Measurements from ENCODE around the gene LRP10.
"Not testable (repeated sequence)": the region's sequence is repeated elsewhere in the genome, so short reads cannot be mapped to it uniquely, and the experiment has no call there.

DNA sequence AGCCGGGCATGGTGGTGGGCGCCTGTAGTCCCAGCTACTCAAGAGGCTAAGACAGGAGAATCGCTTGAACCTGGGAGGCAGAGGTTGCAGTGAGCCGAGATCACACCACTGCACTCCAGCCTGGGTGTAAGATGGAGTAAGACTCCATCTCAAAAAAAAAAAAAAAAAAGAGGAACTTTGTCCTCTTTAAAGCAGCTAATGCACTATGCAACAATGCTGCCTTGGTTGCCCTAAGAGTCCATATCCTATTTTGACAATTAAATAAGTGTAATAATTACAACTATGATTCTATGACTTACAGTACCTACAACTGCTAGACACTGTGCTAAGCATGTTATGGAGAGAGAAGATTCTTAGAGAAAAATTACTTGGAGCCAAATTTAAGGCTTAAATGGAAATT is 43.3 kb downstream of the LRP10 start:
- TF ChIP-seq, protein P1, sequence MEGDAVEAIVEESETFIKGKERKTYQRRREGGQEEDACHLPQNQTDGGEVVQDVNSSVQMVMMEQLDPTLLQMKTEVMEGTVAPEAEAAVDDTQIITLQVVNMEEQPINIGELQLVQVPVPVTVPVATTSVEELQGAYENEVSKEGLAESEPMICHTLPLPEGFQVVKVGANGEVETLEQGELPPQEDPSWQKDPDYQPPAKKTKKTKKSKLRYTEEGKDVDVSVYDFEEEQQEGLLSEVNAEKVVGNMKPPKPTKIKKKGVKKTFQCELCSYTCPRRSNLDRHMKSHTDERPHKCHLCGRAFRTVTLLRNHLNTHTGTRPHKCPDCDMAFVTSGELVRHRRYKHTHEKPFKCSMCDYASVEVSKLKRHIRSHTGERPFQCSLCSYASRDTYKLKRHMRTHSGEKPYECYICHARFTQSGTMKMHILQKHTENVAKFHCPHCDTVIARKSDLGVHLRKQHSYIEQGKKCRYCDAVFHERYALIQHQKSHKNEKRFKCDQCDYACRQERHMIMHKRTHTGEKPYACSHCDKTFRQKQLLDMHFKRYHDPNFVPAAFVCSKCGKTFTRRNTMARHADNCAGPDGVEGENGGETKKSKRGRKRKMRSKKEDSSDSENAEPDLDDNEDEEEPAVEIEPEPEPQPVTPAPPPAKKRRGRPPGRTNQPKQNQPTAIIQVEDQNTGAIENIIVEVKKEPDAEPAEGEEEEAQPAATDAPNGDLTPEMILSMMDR (IDR thresholded peaks at IDR 0.05; ENCODE audit: insufficient read depth, low read length, poor library complexity, severe bottlenecking): not testable (repeated sequence)
- not testable (repeated sequence) for TF ChIP-seq EZH2phosphoT487 (conservative IDR thresholded peaks at IDR 0.05; ENCODE audit: low read length)
